DMS79 (cell line): ENCODE measurements around the gene DIS3L2.
"Not testable (repeated sequence)": the region's sequence is repeated elsewhere in the genome, so short reads cannot be mapped to it uniquely, and the experiment has no call there.

Experiments
- DNase-seq: peaks from one replicate; lab custom pipeline; 2025; lab: John Stamatoyannopoulos, UW

DIS3L2 gene

DNA sequence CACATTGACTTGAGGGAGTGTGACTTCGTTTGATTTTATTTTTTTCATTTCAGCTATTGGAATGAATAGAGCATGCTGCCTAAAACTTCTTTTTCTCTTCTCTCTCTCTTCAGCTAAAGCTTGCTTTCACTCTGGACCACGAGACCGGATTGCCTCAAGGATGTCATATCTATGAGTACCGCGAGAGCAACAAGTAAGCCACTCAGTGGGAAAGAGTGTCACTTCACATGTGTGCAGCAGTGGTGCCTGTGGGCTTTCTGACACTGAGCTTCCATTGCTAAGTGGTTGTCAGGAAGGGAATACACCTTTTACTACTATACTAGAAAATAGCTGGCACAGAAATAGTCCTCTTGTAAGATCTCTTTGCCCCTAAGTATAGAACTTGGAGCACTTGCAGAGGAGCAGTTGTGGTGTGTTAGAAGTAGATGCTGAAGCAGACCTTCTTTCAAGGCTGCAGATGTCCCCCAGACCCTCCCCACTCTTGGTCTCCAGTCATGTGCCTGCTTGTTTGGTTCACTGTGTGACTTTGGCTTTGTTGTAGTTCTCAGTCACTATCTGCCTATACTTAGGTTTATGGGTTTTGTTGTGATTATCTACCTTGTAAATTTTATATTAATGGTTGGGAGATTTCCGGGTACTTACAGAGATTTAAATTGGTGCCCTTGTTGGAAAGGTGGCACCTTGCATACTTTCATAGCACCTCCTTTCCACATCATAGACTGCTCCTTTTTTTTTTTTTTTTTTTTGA is 338.6 kb downstream of the DIS3L2 start:
- no peak for DNase-seq

GRCh38 chr2:232300894-232301387 is 339.4 kb downstream of the DIS3L2 start:
- DNase-seq: no peak

DNA sequence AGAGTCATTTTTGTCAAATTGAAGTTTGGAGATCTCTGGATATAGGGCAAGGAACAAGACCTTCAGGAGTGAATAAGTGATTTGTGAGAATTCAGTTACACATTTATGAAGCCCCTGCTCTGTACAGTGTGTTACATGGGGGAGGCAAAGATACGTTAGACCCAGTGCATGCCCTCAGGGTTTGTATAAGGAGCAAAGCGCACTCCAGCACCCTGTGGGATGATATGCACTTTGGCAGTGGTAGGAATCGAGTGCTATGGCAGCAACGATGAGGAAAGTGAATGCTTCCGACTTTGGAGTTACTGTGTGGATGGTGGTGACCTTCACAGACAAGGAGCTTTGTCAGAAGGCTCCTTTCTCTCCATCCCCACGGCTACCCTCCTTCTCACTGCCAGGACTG is 342.7 kb downstream of the DIS3L2 start:
- DNase-seq: no peak

GRCh38 chr2:232306741-232307305 is 345.3 kb downstream of the DIS3L2 start:
- DNase-seq: no peak

DNA sequence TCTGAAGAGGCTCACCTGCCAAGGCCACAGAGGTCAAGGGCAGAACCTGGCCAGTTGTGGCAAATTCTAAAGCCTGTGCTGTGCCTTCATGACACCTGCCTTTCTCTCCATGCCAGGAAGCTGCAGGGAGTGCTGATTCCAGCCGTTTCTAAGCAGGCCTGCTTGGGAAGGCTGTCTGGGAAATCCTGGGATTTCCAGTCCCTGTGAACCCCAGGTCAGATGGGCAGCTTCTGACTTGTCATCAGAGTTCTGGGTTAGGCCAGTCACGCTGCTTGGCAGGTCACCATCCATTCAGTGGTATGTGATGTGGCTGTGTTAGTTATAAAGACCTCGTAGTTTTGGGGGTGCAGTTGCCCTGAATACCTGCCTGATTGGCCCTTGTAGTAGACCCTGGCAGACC is 346.3 kb downstream of the DIS3L2 start:
- DNase-seq: no peak

DNA sequence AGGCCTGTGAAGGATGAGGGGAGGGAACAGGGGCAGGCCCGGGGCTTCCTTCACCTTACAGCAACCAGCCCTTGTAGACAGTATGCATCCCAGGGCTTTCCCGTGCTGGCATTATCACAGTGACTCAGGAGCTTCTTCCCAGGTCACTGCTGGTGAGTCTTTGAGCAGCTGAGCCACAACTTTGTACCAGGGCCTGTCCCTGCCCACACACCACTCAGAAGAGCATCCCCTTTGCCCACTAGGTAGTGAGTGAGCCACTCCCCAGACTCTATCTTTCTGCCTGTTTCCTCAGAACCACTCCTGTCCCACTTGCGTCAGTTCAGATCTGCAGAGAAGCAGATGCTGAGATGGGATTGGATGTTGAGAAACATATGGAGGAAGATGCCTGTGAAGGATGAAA is 347.5 kb downstream of the DIS3L2 start:
- DNase-seq: no peak

DNA sequence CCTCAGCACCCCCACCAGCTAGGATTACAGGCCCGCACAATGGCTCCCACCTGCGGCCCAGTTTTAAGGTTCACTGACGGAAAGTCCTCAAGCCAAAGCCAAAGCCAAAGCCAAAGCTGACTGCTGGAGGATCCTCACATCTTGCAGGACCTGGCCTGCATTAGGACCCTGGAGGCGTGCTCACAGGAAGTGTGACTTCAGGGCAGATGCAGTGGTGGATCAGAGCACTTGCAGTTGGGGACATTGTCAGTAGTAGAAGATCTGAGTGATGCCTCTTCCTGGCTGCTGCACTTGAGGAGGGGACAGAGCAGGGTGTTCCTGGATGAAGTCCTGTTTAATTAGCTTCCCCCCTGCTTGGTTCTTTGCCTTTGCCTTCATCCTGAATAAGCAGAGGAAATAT is 348.1 kb downstream of the DIS3L2 start:
- DNase-seq: no peak

GRCh38 chr2:232310121-232310520 is 348.6 kb downstream of the DIS3L2 start:
- no peak for DNase-seq

DNA sequence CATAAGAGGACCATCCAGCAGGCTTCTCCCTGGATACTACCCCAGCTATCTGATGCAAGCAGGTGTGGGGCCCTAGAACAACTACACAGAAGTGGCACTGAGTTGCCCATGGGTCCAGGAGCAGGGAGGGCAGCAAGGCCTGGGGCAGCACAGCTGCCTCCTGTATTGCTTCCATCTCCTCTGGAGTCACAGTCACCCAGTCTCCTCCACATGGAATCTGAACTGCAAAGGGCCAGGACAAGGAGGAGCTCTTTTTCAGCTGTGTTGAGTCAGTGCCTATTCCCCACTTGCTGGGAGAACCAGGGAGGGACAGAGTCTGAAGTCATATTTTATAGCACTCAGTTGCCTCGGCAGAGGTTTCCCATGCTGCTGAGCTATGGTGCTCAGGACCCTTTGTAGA is 349.2 kb downstream of the DIS3L2 start:
- no peak for DNase-seq

DNA sequence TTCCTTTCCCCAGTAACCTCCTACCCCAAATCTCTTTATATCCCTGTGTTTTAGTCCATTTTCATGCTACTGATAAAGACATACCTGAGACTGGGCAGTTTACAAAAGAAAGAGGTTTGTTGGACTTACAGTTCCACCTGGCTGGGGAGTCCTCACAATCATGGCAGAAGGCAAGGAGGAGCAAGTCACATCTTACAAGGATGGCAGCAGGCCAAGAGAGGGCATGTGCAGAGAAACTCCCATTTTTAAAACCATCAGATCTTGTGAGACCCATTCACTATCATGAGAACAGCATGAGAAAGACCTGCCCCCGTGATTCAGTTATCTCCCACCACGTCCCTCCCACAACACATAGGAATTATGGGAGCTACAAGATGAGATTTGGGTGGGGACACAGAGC is 352.1 kb downstream of the DIS3L2 start:
- not testable (repeated sequence) for DNase-seq

DNA sequence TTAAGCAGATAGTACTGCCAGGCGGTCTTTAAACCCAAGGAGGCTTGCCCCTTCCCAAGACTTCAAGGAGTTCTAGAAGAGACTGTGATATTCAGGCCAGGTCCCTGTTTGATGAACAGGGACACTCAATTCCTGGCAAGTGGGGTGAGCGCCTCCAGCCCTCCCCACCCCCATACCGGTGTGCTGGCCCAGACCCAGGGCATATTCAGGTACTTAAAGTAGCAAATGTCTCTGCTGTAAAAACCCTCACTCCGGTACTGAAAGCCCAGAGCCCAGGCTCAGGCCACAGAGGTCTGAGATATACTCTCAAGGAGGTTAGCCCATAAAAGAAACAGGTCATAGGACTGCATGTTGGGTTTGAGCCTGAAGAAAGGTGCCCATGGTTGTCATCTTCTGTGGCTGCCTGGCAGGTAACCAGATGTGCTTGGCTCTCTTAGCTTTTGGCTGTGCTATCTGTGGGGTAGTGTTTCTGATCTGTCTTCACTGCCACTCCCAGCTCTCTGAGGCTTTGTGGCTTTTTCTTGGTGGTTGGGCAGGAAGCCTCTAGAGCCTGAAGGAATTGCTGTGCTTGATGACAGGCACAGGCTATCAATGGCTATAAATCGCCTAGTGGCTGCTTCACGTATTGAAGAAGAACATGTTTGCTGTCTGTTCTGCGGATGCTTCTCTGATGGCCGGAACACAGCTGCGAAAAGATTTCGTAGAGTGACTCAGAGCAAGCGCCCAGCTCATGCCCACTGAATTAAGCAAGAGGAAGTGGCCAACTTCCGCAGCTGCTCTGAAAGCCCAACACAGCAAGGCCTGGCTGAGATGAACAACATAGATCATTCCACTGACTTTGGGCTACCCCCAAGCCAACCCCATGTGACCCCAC is 353.8 kb downstream of the DIS3L2 start:
- no peak for DNase-seq

DNA sequence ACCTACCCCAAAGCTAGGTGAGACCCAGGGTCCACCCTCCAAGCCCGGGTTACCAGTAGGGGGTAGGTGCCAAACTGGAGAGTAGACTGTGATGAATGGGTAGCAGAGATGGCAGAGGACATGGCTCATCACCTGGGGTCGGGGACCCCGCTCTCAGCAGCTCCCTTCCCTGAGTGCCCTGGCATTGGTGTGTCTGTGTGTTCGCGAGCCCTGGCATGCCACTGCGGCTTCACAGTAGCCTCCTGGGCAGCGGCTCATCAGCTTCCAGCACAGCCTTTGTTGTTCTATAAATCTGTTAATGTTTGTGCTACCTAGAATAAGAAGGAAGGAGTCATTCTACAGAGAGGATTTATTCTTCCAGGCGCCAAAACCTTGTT is 354.4 kb downstream of the DIS3L2 start:
- no peak for DNase-seq

- DNase-seq: no peak
These were observed 355.2 kb downstream of the DIS3L2 start for GRCh38 chr2:232316461-232317330.

DNA sequence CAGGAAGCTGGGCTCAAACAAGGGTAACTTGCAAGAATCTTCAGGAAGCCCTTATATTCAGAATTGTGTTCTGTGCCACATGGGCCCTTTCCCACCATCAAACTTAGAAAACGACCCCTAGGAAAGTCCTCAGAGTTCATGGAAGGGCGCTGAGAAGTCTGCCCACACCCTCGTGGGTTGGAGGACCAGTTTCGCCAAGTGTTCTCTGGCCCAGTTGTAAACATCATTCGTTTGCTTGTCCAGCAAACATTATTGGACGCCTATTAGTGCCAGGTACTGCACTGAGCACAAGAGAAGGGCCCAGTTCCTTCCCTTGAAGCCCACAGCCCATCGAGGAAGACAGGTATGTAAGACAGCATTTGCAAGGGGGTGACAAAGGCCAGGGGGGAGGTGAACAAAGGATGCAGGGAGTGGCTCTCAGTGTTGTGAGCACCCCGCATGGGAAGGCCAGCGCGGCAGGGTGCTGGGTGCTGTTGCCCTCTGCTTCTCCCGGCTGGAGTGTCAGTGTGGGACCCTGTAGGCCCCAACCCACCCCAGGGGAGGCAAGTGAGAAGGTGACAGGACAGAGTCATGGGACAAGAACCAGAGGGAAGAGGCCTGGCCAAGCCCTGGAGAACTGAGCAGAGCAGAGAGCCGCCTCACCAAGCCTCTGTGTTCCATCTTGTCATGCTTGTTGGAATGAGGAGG is 356.8 kb downstream of the DIS3L2 start:
- no peak for DNase-seq

DNA sequence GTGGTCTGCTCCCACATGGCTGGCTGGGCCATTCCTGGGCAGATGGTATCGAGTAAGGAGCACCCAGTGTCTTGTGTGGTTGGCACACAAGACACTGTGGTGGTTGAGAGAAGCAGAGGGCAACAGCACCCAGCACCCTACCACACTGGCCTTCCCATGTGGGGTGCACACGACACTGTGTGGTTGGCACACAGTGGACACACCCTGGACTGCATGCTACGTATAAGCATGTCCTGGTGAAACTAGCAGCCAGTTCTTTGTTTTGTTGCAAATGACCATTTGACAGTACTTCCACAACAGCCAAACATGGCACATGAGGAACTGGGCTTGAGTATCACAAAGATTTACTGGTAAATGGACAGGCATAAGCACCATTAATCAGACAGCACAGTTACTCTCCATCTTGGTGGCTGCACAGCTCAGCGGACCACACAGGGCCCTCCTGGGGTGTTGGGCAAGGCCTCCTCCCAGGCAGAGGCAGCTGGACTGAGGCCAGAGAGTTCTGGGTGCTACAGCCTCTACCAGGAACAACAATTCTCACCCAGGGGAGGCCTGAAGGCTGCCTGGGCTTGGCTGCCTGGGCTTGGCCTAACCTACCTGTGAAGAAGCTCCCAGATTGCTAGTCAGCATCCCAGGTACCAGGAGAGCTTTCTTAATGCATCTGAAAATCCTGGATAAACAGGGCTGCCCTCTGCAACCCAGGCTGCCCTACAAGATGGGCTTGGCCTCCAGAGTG is 357.7 kb downstream of the DIS3L2 start:
- DNase-seq: no peak

DNA sequence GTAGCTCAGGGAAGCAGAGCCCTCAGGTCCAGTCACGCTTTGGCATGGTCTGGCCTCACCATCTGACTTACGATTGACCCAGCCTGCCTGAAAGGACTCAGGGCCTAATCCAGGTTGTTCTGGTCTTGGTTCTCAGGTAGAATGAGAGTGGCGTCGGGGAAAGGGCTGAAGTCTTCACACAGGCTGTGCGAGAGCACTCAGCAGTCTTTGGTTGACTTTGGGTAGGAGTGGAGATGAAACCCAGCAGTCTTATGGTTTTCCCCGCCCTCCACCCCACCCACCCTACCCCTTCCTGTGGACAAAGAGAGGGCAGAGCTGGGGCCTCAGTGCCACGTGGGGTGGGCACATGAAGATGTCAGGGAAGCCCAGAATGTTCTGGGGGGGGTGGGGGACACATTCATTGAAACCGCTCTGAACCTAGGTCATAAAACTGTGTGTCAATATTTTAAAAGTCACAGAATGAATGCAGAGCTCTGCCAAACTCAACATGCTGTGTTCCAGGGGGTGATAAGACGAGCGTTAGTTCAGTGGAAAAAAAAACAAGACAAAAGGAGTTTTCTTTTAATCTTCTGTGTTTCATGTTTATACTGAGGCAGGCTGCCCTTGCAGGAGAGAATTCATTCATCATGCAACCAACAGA is 358.4 kb downstream of the DIS3L2 start:
- no peak for DNase-seq

- DNase-seq: no peak
These were observed 358.9 kb downstream of the DIS3L2 start for GRCh38 chr2:232320443-232320803.

DNA sequence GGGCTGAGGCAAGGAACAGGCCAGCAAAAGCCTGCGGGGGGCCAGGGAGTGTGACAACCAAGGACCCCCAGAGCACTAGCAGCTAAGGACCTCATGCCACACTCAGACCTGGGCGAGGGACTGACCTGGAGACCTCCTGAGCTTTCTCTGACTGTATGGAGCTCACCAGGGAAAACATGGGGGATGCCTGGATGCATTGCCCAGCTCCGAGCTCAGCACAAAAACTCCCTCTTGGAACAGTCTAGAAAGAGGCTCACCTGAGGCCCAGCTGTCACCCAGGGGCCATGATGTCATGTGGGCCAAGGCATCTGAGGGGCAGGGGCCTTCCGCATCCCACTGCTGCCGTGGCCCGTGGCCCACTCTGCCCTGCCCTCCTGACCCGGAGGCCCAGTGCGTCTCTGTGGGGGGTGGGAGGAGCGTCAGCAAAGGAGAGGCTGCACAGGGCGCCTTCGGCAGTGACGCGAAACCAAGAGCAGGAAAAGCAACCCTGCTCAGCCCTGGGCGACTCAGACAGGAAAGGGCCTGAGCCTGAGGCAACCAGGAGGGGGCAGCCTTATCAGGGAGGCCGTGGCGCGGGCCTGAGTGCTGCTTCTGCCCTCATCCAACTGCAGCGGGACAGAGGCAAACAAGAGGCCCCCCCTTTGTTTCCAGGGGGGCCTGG is 359.8 kb downstream of the DIS3L2 start:
- DNase-seq: no peak

DNA sequence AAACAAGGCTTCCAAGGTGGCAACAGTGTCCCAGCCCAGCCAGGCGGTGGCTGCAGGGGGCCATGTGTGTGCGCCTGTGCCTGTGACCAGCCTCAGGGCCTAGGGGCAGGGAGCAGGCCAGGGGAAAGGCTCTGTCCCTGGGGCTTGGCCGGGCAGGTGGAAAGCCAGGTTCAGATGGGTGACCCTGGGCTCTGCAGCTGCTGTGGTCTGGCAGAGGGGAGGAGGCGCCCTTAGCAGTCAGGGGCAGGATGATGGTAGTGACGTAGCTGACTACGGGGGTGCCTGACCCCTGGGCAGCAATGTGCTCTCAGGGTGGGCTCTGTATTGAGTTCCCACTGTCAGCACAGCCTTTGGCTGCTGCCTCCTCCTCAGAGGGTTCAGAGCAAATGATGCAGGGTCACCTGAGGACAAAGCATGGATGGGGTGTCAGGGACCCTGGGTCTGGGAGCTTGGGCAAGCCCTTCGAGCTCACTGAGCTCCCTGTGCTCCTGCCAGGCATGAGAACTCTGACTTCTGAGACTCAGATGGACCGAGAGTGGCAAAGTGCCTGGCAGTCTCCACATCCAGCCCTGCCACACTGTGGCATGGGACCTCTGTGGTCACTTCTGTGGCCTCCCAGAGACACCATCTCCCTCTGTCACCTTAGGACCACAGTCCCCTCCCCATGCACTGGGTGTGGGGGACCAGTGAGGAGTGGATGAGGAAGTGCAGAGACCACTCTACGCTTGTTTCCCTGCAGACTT is 360.5 kb downstream of the DIS3L2 start:
- no peak for DNase-seq
